Endothelial cell of umbilical vein (primary cell): ENCODE results near the gene PARP3. TPM values are rescaled to one million over a fixed set of nuclear protein-coding genes. Genes with fewer than 3 reads are reported as not detected.

ENCODE experiments used
- BruUV-seq: library from RNA; stranded (reverse); fragments of 400-500 nt; replicated peaks from 2 replicates; lab custom pipeline; 2021; lab: Mats Ljungman, UMichigan
- CTCF ChIA-PET: fragments of 300-600, 350-600 bp; sonication (Branson Sonifier 250); formaldehyde crosslinking; loops from one replicate; lab custom pipeline; 2021; ENCODE audit warnings: antibody characterized with exemption, inconsistent platforms; lab: Charles Lee
- POLR2A ChIA-PET: fragments of 300-600, 350-600 bp; sonication (Branson Sonifier 250); formaldehyde crosslinking; loops from one replicate; lab custom pipeline; 2021; ENCODE audit warnings: antibody characterized with exemption, inconsistent platforms; lab: Charles Lee
- DNase-seq: peaks from one replicate; pipeline ENCODE4 v3.0.0-alpha.2; 2011; ENCODE audit warnings: low read depth, low spot score
- FAIRE-seq: peaks from 2 replicates; lab custom pipeline; 2011; peaks lifted over from hg19 to GRCh38; lab: Jason Lieb, UNC
- H2AFZ ChIP-seq: 2 replicates; pipeline ENCODE4 v1.6.0; 2012; ENCODE audit warnings: low read depth, low read length, control low read depth, inconsistent platforms
- H3K27ac ChIP-seq: 2 replicates; pipeline ENCODE4 v1.5.1; 2011; ENCODE audit warnings: low read depth, mild to moderate bottlenecking, control low read depth, low read length, moderate library complexity; ENCODE audit not compliant: insufficient read depth
- H3K27me3 ChIP-seq, 2 experiments: 2 replicates each; pipeline versions ENCODE4 v1.6.0 to v1.6.1; 2011; ENCODE audit warnings: low read length in 2 of 2, mixed read lengths in 1 of 2; ENCODE audit not compliant: control insufficient read depth in 2 of 2, insufficient read depth in 2 of 2
- H3K36me3 ChIP-seq, 2 experiments: 2 replicates in 1 of 2; 3 replicates in 1 of 2; pipeline ENCODE4 v1.5.1; 2011; ENCODE audit warnings: low read length in 2 of 2, mild to moderate bottlenecking in 1 of 2, moderate library complexity in 1 of 2; ENCODE audit not compliant: control insufficient read depth in 2 of 2, insufficient read depth in 2 of 2; ENCODE audit errors: extremely low read depth in 1 of 2
- H3K4me1 ChIP-seq: 3 replicates; pipeline ENCODE4 v1.5.1; 2011; ENCODE audit warnings: mild to moderate bottlenecking, low read length; ENCODE audit not compliant: control insufficient read depth, insufficient read depth; ENCODE audit errors: extremely low read depth
- H3K4me2 ChIP-seq: 2 replicates; pipeline ENCODE4 v1.6.1; 2011; ENCODE audit warnings: low read length, control low read depth, mixed read lengths; ENCODE audit not compliant: insufficient read depth
- H3K4me3 ChIP-seq, 3 experiments: fragments of 200-600 bp in 1 of 3; sonication (generic), shearing (Covaris generic) in 1 of 3; replicated peaks in 1 of 3; 2 replicates each; pipeline ENCODE4 v1.5.1; 2011 to 2016; ENCODE audit warnings: control low read depth in 3 of 3, low read length in 3 of 3, mild to moderate bottlenecking in 2 of 3, inconsistent platforms in 1 of 3, low read depth in 1 of 3, moderate library complexity in 1 of 3; ENCODE audit not compliant: insufficient read depth in 1 of 3
- H3K79me2 ChIP-seq: 2 replicates; pipeline ENCODE4 v1.6.0; 2012; ENCODE audit warnings: low read length, inconsistent platforms; ENCODE audit not compliant: control insufficient read depth, insufficient read depth
- H3K9ac ChIP-seq: replicated peaks from 2 replicates; pipeline ENCODE3; 2011; ENCODE audit warnings: low read length, control low read depth; ENCODE audit not compliant: insufficient read depth; ENCODE audit errors: extremely low read depth
- H3K9me1 ChIP-seq: replicated peaks from 3 replicates; pipeline ENCODE4 v1.6.0; 2011; ENCODE audit warnings: mild to moderate bottlenecking, low read length; ENCODE audit not compliant: control insufficient read depth, insufficient read depth; ENCODE audit errors: extremely low read depth
- H3K9me3 ChIP-seq: replicated peaks from 2 replicates; pipeline ENCODE4 v1.5.1; 2012; ENCODE audit warnings: low read length, inconsistent platforms; ENCODE audit not compliant: control insufficient read depth, insufficient read depth
- H4K20me1 ChIP-seq: replicated peaks from 2 replicates; pipeline ENCODE3; 2011; ENCODE audit warnings: mild to moderate bottlenecking, low read length; ENCODE audit not compliant: control insufficient read depth, insufficient read depth; ENCODE audit errors: extremely low read depth
- CTCF ChIP-seq, 2 donors: IDR thresholded peaks; 1 replicate in 1 of 2; 2 replicates in 1 of 2; pipeline ENCODE4 v1.5.1; 2011; ENCODE audit warnings: low read length in 2 of 2, mild to moderate bottlenecking in 2 of 2, moderate library complexity in 2 of 2, control low read depth in 1 of 2, inconsistent platforms in 1 of 2, low read depth in 1 of 2; ENCODE audit not compliant: insufficient read depth in 1 of 2; ENCODE audit errors: extremely low read depth in 1 of 2
- GATA2 ChIP-seq: IDR thresholded peaks from 2 replicates; pipeline ENCODE4 v1.7.0; 2011; ENCODE audit warnings: low read depth, mild to moderate bottlenecking, moderate library complexity, mixed read lengths, low read length; ENCODE audit not compliant: insufficient read length, insufficient read depth
- dilution Hi-C: fragments of 300-500 bp; cut with MboI; formaldehyde crosslinking; loops from one replicate; pipeline ENCODE4 v1.15.0; 2019; ENCODE audit warnings: low sequenced_read_pairs; ENCODE audit not compliant: extremely low pct_ligation_motif_present
- intact Hi-C: fragments of 100-400 bp; cut with micrococcal nuclease; formaldehyde crosslinking; loops from one replicate; pipeline ENCODE4 v1.10.0; 2022
- polyA plus RNA-seq, 4 experiments: library from polyadenylated mRNA; depleted of rRNA in 3 of 4; stranded (reverse) in 3 of 4; unstranded in 1 of 4; fragments of >200 nt; gene quantifications; 2 replicates each; pipeline versions ENCODE4 v1.2.1 to v1.2.3, GENCODE V29; 2011 to 2012; ENCODE audit warnings: missing spikeins in 1 of 4
- total RNA-seq: library from RNA; stranded (reverse); gene quantifications from 2 replicates; pipeline ENCODE4 v1.2.3, GENCODE V29; 2021

The PARP3 gene
- total and polyA plus RNA-seq, 2 donors (not counting 3 experiments of a cell fraction or from before 2014, with no cell fraction given) = 10.0 to 13.8 TPM

GRCh38 chr3:51955893-51956770 lies 14.0 kb downstream of the PARP3 start:
- peak overlapping the region; percentile 67 for H3K4me2 ChIP-seq
- FAIRE-seq = peak; percentile 70
- no peak for TF ChIP-seq GATA2
- TF ChIP-seq CTCF (IDR thresholded peaks at IDR 0.05; ENCODE audit: extremely low read depth in 1 of 2, insufficient read depth in 1 of 2, low read depth in 1 of 2, low read length in 2 of 2) = peak; percentile 62 to 76
- no peaks in the 10 kb centered on the region for H3K4me1 ChIP-seq
- DNase-seq = peak; percentile 69
- intact Hi-C loops (loop anchor here (1.0 kb wide), 3 partner anchors 11 to 18 kb away; partner anchors contain the start of genes ABHD14B, PARP3 and PCBP4), dilution Hi-C loops (no loop called here)
- no peak overlapping the region for H3K27ac ChIP-seq
- H3K9me3 ChIP-seq = no peaks in the 10 kb centered on the region
- H2AFZ ChIP-seq = peak overlapping the region; percentile 85
- H3K27me3 ChIP-seq = peaks cover 7 to 13% of the 10 kb centered on the region in 2 experiments
- no peaks in the 10 kb centered on the region for H4K20me1 ChIP-seq
- ChIA-PET CTCF (interaction anchor here (1.4 to 2.1 kb wide), 2 partner anchors 12 to 18 kb away, joined by 9 to 14 read pairs; partner anchors contain the start of genes ABHD14B and PCBP4), POLR2A (no interaction called here)
- H3K79me2 ChIP-seq = no peaks in the 10 kb centered on the region
- H3K36me3 ChIP-seq = peaks cover 0 to 2% of the 10 kb centered on the region in 2 experiments
- no peaks in the 10 kb centered on the region for H3K9me1 ChIP-seq
- H3K4me3 ChIP-seq = peak overlapping the region in 2 of 3 experiments; percentile 5 to 10
- H3K9ac ChIP-seq = no peak overlapping the region
- no TSS peak for BruUV-seq
